SK-N-SH treated with all-trans-retinoic acid at 6 μM for 48 hours (cell line): ENCODE data around the gene REEP1.

Source experiments
- ATAC-seq: fragments of 200-7000 bp; cut with Tn5 transposase; 3 replicates; pipeline ENCODE4 v1.9.1; 2020; ENCODE audit warnings: mild to moderate bottlenecking, moderate library complexity
- ARNTL ChIP-seq: fragments of 450-650 bp; formaldehyde crosslinking; IDR thresholded peaks from 2 replicates; pipeline ENCODE4 v1.5.0; 2020; ENCODE audit warnings: low read depth, mild to moderate bottlenecking, moderate library complexity, borderline replicate concordance
- BACH2 ChIP-seq: fragments of 250-450 bp; sonication (Bioruptor Pico); IDR thresholded peaks from 2 replicates; pipeline ENCODE4 v1.9.0; 2021; ENCODE audit warnings: mild to moderate bottlenecking, borderline replicate concordance
- CSDC2 ChIP-seq: fragments of 250-450 bp; sonication (Bioruptor Pico); IDR thresholded peaks from 2 replicates; pipeline ENCODE4 v1.5.0; 2020; ENCODE audit warnings: mild to moderate bottlenecking, moderate library complexity
- ESRRG ChIP-seq: fragments of 250-450 bp; sonication (Bioruptor Pico); IDR thresholded peaks from 2 replicates; pipeline ENCODE4 v1.6.1; 2021; ENCODE audit warnings: mild to moderate bottlenecking
- ISL1 ChIP-seq: fragments of 250-450 bp; sonication (Bioruptor Pico); IDR thresholded peaks from 2 replicates; pipeline ENCODE4 v2.1.2; 2022; ENCODE audit warnings: mild to moderate bottlenecking, moderate library complexity
- OSR1 ChIP-seq: fragments of 250-450 bp; sonication (Bioruptor Pico); IDR thresholded peaks from 2 replicates; pipeline ENCODE4 v1.8.0; 2022; ENCODE audit warnings: moderate library complexity, mild to moderate bottlenecking, inconsistent platforms
- PPARA ChIP-seq: fragments of 250-450 bp; sonication (Bioruptor Pico); IDR thresholded peaks from 2 replicates; pipeline ENCODE4 v1.5.0; 2020; ENCODE audit warnings: mild to moderate bottlenecking, borderline replicate concordance
- RARB ChIP-seq: fragments of 250-450 bp; sonication (Bioruptor Pico); IDR thresholded peaks from 2 replicates; pipeline ENCODE4 v1.8.0; 2021; ENCODE audit warnings: mild to moderate bottlenecking, moderate library complexity
- SNAI2 ChIP-seq: fragments of 250-450 bp; sonication (Bioruptor Pico); IDR thresholded peaks from 2 replicates; pipeline ENCODE4 v1.5.0; 2020; ENCODE audit warnings: mild to moderate bottlenecking, moderate library complexity
- TOX ChIP-seq: fragments of 250-450 bp; sonication (Bioruptor Pico); IDR thresholded peaks from 2 replicates; pipeline ENCODE4 v1.8.0; 2021; ENCODE audit warnings: mild to moderate bottlenecking, moderate library complexity, borderline replicate concordance
- ZC3H10 ChIP-seq: fragments of 250-450 bp; sonication (Bioruptor Pico); IDR thresholded peaks from 2 replicates; pipeline ENCODE4 v1.5.1; 2021; ENCODE audit warnings: mild to moderate bottlenecking, moderate library complexity
- ZFP30 ChIP-seq: fragments of 450-650 bp; formaldehyde crosslinking; IDR thresholded peaks from 2 replicates; pipeline ENCODE4 v1.5.0; 2022; ENCODE audit warnings: mild to moderate bottlenecking, moderate library complexity
- ZNF565 ChIP-seq: fragments of 450-650 bp; formaldehyde crosslinking; conservative IDR thresholded peaks from 2 replicates; pipeline ENCODE4 v1.5.0; 2020; ENCODE audit warnings: low read depth, mild to moderate bottlenecking, moderate library complexity
- ZNF70 ChIP-seq: fragments of 450-650 bp; formaldehyde crosslinking; IDR thresholded peaks from 2 replicates; pipeline ENCODE4 v1.5.0; 2020; ENCODE audit warnings: mild to moderate bottlenecking, moderate library complexity
- ZNF8 ChIP-seq: fragments of 450-650 bp; formaldehyde crosslinking; IDR thresholded peaks from 2 replicates; pipeline ENCODE4 v1.5.0; 2020; ENCODE audit warnings: mild to moderate bottlenecking, moderate library complexity
- TF ChIP-seq, protein P1 (sequence below): fragments of 250-450 bp; sonication (Bioruptor Pico); IDR thresholded peaks from 2 replicates; pipeline ENCODE4 v1.5.1; 2021; ENCODE audit warnings: mild to moderate bottlenecking, moderate library complexity
- TF ChIP-seq, protein P2 (sequence below): fragments of 250-450 bp; sonication (Bioruptor Pico); IDR thresholded peaks from 2 replicates; pipeline ENCODE4 v1.5.0; 2020; ENCODE audit warnings: mild to moderate bottlenecking, moderate library complexity
- TF ChIP-seq, protein P3 (sequence below): fragments of 250-450 bp; sonication (Bioruptor Pico); IDR thresholded peaks from 2 replicates; pipeline ENCODE4 v1.8.0; 2021; ENCODE audit warnings: low read depth, mild to moderate bottlenecking, moderate library complexity, borderline replicate concordance
- TF ChIP-seq, protein P4 (sequence below): fragments of 250-450 bp; sonication (Bioruptor Pico); IDR thresholded peaks from 2 replicates; pipeline ENCODE4 v1.5.1; 2020; ENCODE audit warnings: low read depth, mild to moderate bottlenecking, moderate library complexity

The REEP1 gene

DNA sequence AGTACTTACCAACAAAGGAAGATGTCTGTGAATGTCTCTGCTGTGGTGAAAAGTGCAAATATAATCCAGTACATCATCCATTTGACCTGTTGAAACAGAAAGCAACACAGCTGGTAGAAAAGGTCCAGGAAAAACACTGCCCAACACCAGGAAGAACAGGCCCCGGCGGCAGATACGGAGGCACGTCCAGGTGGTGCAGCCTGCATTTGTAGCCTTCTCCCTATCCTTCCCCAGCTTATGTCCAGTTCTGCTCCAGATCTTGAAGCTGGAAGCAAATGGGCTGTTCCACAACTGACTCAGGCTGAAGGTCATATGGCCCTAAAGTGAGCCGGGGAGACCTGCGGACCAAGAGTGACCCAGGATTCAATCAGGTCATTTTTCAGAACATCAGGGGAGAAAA, 73.5 kb downstream of the REEP1 start (continued):
- TF ChIP-seq, protein P1, sequence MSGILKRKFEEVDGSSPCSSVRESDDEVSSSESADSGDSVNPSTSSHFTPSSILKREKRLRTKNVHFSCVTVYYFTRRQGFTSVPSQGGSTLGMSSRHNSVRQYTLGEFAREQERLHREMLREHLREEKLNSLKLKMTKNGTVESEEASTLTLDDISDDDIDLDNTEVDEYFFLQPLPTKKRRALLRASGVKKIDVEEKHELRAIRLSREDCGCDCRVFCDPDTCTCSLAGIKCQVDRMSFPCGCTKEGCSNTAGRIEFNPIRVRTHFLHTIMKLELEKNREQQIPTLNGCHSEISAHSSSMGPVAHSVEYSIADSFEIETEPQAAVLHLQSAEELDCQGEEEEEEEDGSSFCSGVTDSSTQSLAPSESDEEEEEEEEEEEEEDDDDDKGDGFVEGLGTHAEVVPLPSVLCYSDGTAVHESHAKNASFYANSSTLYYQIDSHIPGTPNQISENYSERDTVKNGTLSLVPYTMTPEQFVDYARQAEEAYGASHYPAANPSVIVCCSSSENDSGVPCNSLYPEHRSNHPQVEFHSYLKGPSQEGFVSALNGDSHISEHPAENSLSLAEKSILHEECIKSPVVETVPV, result no peak
- TF ChIP-seq, protein P2, sequence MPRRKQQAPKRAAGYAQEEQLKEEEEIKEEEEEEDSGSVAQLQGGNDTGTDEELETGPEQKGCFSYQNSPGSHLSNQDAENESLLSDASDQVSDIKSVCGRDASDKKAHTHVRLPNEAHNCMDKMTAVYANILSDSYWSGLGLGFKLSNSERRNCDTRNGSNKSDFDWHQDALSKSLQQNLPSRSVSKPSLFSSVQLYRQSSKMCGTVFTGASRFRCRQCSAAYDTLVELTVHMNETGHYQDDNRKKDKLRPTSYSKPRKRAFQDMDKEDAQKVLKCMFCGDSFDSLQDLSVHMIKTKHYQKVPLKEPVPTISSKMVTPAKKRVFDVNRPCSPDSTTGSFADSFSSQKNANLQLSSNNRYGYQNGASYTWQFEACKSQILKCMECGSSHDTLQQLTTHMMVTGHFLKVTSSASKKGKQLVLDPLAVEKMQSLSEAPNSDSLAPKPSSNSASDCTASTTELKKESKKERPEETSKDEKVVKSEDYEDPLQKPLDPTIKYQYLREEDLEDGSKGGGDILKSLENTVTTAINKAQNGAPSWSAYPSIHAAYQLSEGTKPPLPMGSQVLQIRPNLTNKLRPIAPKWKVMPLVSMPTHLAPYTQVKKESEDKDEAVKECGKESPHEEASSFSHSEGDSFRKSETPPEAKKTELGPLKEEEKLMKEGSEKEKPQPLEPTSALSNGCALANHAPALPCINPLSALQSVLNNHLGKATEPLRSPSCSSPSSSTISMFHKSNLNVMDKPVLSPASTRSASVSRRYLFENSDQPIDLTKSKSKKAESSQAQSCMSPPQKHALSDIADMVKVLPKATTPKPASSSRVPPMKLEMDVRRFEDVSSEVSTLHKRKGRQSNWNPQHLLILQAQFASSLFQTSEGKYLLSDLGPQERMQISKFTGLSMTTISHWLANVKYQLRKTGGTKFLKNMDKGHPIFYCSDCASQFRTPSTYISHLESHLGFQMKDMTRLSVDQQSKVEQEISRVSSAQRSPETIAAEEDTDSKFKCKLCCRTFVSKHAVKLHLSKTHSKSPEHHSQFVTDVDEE (CRISPR knock-in tag), result no peak
- TF ChIP-seq BACH2, result no peak
- no peak for TF ChIP-seq ZC3H10
- no peak for TF ChIP-seq ESRRG (CRISPR knock-in tag)
- no peak for TF ChIP-seq ZFP30
- no peak for TF ChIP-seq CSDC2

DNA sequence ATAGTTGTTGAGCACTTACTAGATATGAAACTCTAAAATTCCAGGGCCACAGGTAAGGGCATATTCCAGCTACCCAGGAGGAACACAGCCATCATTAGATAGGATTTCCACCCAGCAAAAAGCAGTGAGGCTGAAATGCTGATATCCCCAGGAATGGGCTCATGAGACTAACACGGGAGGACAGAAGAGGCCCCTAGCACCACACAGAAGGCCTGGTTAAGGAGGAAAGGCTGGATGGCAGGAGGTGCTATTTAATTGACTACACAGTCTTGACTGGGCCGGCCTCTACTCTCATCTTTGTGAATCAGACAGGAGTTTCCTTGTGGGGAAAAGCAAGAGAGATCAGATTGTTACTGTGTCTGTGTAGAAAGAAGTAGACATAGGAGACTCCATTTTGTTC, 76.4 kb downstream of the REEP1 start:
- ATAC-seq, result no peak
- no peak for TF ChIP-seq TOX (CRISPR knock-in tag)
- no peak for TF ChIP-seq OSR1
- TF ChIP-seq CSDC2, result no peak
- no peak for TF ChIP-seq RARB (CRISPR knock-in tag)
- TF ChIP-seq, protein P3, sequence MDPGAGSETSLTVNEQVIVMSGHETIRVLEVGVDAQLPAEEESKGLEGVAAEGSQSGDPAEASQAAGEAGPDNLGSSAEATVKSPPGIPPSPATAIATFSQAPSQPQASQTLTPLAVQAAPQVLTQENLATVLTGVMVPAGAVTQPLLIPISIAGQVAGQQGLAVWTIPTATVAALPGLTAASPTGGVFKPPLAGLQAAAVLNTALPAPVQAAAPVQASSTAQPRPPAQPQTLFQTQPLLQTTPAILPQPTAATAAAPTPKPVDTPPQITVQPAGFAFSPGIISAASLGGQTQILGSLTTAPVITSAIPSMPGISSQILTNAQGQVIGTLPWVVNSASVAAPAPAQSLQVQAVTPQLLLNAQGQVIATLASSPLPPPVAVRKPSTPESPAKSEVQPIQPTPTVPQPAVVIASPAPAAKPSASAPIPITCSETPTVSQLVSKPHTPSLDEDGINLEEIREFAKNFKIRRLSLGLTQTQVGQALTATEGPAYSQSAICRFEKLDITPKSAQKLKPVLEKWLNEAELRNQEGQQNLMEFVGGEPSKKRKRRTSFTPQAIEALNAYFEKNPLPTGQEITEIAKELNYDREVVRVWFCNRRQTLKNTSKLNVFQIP (CRISPR knock-in tag), result no peak
- TF ChIP-seq ESRRG (CRISPR knock-in tag), result no peak
- TF ChIP-seq, protein P4, sequence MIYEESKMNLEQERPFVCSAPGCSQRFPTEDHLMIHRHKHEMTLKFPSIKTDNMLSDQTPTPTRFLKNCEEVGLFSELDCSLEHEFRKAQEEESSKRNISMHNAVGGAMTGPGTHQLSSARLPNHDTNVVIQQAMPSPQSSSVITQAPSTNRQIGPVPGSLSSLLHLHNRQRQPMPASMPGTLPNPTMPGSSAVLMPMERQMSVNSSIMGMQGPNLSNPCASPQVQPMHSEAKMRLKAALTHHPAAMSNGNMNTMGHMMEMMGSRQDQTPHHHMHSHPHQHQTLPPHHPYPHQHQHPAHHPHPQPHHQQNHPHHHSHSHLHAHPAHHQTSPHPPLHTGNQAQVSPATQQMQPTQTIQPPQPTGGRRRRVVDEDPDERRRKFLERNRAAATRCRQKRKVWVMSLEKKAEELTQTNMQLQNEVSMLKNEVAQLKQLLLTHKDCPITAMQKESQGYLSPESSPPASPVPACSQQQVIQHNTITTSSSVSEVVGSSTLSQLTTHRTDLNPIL (CRISPR knock-in tag), result no peak
- no peak for TF ChIP-seq BACH2
- no peak for TF ChIP-seq ISL1 (CRISPR knock-in tag)
- TF ChIP-seq ZFP30, result no peak

DNA sequence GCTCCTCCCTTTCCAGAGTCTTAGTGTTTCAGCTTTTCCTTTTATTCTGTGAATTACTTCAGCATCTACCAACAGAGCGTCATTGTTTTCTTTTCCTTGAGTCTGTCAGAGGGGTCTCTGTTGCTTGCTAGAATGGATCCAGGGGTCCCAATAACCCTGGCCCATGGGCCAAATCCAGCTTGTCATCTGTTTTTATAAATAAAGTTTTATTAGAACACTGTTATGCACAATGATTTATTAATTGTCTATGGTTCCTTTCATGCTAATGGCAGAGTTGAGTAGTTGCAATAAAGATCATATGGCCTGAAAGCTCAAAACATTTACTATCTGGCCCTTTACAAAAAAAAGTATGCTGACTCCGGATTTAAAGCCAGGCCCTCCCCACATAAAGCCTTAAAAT, 79.3 kb downstream of the REEP1 start:
- ATAC-seq, result no peak
- TF ChIP-seq, protein P3 (CRISPR knock-in tag), result no peak
- TF ChIP-seq RARB (CRISPR knock-in tag) (no peak), ARNTL (CRISPR knock-in tag) (no peak)
- TF ChIP-seq, protein P4 (CRISPR knock-in tag), result no peak

DNA sequence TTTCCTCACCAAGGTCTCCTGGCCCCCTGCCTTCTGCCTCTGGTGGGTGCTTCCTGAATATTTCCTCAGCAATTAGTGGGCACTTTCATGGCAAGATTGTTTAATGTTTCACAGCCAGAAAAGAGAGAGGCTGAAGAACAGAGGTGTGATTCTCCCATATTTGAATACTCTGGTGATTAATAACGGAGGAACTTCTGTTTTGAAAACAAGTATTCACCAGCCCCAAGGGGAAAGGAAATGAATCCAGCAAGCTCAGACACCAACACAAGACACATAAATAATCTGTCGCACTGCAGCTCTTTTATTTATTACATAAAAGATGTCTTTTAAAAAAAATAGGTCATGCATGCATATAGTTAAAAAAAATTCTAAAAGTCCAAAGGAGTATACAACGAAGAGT, 80.4 kb downstream of the REEP1 start:
- TF ChIP-seq, protein P1, result no peak
- TF ChIP-seq SNAI2 (CRISPR knock-in tag) (no peak), ZFP30 (no peak), ZC3H10 (no peak), RARB (CRISPR knock-in tag) (no peak), ZNF565 (no peak), PPARA (no peak), OSR1 (no peak), ZNF8 (no peak), ESRRG (CRISPR knock-in tag) (no peak), ZNF70 (CRISPR knock-in tag) (no peak)
- no peak for ATAC-seq
